GM21723 (cell line): ENCODE results near the gene PGF.

ENCODE experiments used
- ATAC-seq: cut with Tn5 transposase; IDR thresholded peaks from one replicate; pipeline ENCODE4 v1.9.1; 2021; ENCODE audit warnings: mild to moderate bottlenecking, moderate library complexity; ENCODE audit not compliant: unreplicated experiment

PGF gene

DNA sequence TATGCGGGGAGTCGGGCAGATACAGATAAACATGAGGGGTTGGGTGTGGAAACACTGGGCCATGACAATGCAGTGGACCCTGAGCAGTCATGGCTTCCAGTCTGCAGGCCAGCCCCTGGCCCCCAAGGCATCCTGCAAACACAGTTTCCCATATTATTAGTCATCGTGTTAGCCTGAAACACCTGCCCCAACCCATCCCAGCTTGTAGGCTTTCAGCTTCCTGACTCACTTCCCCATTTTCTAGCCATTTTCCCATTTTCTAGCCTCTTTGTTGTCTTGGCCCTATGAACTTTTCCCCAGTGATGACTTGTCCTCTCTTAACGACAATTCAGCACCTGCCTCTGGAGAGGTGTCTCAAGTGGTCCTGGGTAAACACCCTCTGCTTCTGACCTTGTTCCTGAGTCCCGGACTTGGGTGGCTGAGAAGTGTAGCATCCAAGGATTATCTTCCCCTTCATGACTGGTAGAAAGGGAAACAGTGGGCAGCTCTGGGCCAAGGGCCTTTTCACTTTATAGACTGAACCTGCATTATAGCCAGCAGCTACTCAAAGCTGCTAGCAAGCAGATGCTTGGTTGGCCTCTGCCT, 4.3 kb upstream of the PGF start:
- ATAC-seq = no peak

DNA sequence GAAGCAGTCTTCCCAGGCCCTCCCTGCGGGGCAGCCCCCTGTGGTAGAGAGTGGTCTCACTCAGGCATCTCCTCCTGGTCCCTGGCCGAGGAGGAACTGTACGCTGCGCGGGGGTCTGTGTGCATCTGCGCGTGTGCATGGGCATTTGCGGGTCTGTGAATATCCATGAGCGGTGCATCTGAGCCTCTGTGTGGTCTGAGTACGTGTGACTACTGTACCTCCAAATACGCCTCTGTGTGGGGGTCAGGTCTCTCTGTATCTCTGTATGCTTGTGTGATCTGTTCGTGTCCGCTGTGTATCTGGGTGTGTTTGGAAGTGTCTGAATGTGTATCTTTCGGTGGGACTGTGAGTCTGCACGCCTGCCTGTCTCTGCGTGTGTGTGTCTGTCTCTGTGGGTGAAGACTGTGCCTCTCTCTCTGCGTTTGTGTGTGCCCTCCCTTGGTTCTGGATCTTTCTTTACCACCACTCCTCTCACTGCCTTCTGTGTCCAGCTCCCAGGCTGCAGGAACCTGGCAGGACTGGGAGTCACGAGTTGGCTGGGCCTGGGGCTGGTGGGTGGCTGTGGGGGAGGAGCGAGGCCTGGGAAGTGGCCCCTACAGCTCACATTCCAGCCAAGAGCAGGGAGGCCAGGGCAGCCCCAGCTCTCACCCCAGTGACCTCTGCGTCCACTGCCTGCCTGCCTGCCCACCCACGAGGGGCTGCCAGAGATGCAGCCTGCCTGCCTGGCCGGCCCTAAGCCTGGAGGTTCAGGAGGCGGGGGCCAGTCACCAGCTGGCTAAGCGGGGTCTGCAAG, 1.1 kb upstream of the PGF start:
- no peak for ATAC-seq

DNA sequence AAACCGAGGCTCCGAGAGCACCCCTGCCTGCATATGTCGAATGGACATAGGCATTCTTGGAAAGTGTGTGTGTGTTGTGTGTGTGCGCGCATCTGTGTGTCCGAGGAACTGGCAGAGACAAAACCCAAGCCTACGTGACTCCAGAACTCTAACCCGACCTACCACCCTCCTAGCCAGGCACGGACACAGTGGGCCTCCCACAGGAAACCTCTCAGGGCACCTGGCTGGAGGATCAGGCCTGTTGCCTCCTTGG, 556 bp upstream of the PGF start:
- ATAC-seq = no peak

DNA sequence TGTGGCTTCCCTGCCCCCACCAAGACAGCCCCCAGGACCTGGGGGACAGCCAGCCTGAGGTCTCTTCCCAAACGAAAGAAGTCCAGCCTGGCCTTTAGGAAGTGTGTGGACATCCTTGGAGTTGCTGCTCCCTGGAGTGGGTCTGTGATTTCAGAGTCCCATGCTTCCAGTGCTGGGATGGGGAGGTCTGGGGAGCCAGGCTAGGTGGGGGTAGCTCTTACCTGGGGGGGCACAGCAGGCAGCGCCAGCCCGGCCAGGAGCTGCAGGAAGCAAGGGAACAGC, 509 bp downstream of the PGF start:
- no peak for ATAC-seq

DNA sequence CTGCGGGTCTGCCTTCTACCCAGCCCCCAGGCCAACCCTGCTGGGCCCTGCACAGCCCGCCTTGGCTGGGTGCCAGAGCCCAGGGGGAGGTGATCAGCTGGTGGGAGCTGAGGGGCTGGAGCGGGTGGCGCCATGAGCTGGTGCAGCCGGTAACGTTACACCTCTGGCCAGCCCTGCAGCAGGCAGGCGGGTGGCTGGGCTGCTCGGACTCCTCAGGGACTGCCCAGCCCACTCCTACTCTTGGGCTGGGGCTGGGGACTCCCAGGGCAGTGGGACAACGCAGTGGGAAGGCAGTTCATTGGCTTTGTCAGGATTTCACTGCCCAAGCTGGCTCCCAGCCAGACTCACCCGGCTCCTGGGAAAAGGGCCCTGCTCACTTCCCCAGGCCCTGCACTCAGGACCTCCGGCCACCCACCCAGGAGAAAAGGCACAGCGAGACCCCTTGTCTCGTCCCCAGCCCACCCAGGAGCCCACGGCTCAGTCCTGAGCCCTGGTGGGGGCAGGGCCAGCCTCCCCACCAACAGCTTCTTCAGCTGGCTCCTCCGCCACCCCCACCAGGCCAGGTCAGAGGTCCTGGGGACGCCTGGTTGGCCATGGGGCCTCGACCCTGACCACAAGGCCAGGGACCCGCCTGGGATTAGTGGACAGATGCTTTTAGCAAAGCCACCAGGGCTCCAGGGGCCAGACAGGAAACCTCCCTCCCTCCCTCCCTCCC, 1.0 kb downstream of the PGF start:
- ATAC-seq = no peak

DNA sequence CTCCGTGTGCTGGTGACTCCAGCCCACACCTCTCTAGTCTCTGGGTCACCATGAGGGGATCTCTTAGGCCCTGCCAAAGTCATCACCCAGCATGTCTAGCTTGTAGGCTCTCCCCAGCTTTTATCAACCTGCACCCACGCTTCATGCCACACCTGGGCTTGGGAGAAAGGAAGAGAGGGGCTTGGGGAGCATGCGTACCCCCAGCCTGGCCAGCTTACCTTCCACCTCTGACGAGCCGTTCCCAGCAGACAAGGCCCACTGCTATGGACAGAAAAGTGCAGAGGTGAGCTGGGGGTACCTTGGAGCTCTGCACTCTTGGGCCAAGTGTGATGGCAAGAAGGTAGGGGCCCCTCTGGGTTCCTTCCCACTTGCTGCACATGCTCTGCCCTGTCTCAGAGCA, 1.7 kb downstream of the PGF start:
- no peak for ATAC-seq

DNA sequence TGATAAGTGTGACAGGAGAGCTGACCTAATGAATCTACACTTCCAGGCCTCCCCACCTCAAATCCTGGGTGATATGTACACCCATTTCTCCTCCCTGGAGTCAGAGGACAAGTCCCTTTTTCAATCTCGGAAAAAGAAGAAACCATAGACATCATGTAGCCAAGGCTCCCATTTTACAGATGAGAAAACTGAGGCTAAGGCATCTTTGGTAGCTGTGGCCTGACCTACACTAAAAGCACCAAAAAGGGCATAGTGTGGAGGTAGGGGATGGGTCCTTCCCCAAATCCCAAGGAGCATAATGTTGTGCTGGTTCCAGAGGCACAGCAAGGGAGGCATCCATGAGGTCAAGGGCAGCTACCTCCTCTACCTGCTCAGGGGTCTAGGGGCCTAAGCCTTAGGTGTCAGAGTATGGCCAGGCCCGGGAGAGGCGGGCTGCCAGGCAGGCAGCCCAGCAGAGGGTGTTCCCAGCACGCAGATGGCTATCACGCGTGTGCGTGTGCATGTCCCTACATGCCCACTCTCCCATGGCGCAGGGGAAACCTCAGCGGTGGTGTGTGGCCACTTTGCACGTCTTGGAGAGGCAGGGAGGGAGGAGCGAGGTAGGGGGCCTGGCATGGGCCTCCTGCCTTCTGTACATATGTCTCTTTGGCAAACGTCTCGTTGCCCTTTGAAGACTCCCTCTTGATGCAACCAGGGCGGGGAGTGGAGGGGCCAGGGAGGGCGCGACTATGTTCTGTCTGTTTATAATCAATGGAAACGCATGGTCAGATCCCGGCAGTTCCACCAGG, 2.5 kb downstream of the PGF start:
- no peak for ATAC-seq

DNA sequence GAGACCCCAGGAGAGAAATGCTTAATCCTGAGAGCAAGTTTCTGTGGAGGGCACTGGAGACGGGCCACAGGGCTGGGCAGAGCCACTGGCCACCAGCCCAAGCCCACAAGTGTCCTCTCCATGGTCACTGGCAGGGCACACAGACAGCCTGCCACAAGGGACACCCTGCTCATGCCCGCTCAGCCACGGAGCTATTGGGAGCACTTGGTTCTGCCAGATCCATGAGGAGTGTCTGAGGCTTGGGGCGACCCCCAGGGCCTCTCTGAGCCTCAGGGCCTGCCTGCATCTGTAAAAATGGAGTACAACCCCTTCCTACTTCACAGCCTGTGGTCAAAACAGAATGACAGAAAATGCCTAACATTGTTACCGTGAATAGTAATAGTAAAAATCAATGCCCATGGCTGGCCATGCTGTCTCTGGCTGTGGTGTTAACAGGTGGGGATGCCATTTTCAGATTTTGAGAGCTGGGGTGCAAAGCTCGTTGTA, 3.2 kb downstream of the PGF start:
- ATAC-seq = no peak

DNA sequence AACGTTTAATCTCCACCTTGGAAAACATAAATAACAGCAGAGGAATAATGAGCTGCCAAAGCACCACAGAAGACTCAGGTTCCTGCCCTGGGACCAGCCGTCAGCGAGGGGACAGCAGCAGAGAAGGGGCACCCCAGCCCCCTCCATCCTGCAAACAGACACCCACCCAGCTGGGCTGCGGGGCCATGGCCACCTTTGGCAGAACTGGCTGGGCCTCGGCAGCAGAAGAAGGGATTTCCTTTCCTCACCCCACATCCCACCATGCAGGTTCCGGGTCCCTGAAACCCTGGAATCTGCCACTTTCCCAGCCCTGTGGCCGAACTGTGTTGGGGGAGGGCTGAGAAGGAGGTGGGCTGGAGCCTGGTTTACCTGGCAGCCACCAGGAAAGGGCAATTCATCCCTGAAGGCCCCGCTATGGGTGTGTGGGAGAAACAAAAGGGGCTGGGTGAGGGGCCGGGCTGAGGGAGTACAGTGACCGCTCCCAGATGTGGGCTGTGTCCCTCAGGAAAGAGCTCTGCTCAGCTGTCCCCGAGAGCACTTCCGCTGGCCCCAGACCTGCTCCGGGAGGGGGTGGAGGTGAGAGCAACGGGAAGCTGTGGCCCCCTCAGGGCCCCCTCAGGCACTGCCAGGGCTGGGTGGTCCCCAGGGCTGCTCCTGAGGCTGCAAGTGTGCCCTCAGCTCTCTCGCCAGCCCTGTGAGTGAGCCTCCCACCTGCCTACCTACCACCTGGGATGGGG, 3.8 kb downstream of the PGF start:
- ATAC-seq = no peak

DNA sequence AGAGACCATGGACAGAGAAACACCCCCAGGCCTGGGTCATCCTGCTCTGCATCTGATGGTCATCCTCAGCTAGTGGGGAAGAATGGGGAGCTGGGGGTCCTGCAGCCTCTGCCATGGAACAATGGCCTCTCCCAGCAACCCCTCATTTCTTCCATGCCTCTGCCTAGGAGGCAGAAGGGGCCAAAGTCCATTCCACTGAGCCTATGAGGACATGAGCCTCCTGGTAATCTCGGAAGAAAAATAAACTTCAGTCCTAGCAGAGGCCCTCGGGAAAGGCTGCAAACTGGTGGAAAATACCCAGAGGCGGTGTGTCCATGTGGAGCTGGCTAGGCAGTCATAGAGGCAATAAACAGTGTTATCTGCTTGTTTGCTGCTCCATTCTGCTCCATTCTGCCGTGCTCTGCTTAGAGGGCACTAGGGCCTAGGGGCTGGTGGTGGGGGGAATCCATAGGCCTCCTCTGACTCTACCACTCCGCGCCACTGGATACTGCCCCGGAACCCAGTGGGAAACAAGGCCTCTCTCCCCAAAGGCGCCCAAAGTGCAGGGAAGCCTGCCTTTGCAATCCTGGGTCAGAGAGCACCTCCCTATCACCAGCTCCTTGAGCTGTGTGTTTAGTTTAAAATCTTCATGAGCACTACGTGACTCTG, 4.5 kb downstream of the PGF start:
- no peak for ATAC-seq

DNA sequence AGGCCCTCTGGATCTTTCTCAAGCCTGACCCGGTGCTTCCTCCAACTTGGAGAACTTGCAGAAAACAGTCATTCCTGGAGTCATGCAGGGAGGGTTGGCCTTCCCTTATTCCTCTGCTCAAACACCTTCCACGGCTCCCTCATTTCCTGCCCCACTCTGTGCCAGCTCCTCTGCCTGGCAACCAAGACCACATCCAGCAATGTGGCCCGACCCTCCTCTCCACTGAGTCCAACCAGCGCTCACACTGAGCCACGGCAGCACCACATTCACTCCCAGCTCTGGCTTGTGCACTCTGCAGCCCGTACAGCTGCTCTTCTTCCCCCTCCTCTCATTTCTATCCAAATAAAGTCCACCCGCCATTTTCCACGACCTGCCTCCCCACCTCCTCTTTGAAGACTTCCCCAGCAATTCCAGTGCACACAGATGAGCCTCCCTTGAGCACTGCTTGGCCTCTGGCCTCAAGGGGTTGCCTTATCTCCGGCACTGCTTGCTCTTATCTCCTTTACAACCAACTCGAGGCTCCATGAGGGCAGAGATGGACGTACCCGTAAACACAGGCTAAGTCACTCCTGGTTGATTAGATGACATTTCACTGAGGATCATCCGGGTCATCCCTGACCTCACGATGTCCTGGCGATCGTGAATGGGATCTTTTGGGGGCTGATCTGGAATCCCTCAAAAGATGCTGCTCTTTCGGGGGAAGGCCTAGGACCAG, 5.4 kb downstream of the PGF start:
- no peak for ATAC-seq

DNA sequence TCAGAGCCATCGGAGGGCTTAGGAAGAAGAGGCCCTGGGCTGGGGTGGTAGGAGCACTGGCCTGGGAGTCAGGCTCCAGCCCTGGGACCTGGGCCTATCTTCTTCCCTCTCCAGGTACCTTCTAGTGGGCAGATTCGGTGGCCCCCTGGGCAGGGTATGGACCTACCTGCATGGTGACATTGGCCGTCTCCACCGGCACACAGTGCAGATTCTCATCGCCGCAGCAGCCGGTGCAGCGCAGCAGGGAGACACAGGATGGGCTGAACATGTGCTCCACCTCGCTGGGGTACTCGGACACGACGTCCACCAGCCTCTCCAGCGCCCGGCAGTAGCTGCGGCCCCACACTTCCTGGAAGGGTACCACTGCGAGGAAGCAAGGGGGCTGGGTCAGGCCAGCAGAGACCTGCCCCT, 6.2 kb downstream of the PGF start:
- no peak for ATAC-seq

DNA sequence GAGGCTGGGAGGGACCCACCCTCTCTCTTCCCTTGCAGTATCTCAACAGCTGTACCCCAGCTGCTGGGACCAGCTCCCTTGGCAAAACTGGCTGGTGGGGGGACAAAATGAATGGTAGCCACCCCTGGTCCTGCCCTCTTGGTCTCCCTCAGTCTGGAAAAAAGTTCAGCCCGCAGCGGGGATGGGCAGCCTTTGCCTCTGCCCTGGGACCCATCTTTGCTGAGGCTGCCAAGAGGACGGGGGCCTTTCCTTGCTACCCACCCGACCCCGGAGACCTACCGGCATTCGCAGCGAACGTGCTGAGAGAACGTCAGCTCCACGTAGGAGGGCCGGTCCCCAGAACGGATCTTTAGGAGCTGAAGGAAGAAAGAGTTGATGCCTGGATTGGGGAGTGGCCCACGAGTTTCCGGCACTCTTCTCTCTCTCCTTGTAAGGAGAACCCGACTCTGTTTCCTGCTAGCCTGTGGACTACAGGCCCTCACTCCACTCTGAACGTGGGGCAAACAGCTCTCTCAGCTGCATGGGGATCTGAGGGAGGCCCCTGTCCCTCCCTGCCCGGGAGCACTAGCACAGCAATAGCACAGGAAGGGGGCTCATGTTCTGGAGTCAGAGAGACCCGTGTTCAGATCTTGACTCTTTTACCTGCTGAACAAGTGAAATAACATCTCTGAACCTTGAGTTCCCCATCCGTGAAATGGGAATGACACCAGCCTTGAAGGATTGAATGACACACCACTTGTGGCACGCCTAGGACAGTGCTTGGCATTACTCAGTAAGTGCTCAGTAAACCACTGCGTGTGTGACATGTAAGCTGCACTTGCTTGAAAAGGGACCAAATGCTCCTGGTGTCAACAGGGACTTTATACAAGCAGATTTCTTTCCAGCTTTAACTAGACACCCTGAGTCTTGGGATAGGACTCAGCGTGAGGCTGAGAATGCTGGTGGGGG, 6.9 kb downstream of the PGF start:
- ATAC-seq = no peak

DNA sequence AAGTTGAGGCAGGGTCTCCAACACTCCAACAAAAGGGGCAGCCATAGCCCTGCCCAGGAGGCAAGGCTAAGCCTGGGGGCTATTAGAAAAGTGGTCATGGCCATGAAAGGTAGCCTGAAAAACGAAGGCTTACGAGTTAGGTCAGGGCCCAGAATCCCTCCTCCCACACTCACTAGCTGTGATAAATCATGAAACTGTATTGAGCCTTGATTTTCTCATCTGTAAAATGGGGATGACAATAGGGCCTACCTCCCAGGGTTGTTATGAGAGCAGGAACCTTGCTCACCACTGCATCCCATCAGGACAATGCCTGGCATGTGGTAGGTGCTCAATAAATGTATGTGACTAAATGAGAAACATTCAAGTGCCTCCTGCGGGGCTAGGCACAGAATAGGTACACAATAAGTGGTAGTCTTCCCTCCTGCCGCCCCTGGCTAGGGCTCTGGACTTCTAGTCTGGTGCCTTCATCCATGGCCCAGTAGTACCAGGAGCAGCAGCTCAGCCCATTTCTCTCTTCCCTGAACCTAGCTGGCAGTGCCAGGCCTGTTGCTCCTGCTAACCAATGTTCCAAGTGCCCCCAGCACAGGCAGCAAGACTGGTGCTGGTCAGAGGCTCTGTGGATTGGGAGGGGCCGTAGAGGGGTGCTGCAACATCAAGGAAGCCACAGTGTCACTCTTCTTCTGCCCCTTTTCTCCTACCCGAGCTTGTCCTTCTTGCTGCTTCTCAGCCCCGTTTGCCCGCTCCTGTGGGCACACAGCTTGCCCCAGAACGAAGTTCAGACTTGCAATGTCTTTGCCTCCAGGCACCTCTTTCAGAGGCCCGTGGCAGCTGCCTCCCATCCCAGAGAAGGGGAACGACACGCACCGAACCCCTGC, 7.8 kb downstream of the PGF start:
- ATAC-seq = no peak

DNA sequence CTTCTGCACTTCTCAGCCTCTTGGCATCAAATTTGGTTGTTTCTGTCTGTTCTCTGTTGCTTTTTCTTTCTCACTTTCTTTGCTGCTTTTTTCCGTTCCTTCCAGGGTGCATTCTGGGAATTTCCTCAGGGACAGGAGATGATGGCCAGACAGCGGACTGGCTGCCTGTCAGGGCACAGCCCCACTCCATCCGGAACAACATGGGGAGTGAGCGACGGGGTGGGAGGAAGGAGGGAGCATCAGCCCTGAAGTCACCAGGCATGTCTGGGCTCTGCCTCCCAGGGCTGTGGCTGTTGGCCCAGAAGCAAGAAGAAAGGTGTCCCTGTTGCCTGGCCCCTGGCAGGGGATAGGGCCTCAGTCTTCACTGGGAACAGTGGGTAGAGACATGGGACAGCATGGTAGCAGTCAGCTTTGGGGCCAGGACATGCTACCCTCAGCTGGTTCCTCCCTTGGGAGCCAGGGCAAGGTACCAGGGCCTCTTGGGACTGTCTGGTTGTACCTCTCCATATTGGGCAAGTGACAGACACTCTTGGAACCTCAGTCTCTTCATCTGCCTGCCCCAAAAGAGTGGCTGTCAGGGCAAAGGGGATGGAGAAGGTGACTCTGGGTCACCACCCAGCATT, 8.6 kb downstream of the PGF start:
- ATAC-seq = no peak

DNA sequence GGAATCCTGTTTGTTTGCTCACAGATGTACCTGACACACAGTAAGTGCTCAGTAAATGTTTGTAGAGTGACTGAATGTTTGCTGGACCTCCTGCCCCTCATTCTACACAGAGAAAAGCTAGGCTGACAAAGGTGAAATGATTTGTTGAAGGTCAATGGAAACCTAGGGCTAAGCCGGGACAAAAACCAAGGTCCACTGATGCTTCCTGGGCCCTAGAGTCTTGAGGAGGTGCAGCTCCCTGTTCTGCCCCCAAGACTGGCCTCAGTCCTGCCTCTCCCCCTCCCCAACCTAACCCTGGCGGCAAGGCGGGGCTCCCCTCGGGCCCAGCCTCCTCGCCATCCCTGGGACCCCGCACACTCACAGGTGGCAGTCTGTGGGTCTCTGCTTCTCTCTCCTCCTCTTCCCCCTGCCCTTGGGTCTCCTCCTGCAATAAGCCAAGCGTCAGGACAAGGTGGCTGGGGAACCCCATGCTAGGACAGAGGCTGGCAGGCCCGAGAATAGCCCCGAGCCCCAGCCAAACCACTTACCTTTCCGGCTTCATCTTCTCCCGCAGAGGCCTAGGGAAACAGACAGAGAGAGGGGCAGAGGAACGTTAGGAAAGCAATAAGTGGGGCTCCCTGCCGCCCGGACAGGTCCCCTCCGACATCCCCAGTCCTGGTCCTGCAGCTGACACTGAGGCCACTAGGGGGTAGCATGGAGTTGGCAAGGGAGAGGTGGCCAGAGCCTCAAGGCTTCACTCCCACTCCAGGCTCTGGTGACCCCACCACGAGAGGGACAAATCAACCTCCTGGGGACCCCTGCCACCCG, 9.3 kb downstream of the PGF start:
- ATAC-seq = no peak
